Measurements from ENCODE around the gene MRPS34.

MRPS34 gene

DNA sequence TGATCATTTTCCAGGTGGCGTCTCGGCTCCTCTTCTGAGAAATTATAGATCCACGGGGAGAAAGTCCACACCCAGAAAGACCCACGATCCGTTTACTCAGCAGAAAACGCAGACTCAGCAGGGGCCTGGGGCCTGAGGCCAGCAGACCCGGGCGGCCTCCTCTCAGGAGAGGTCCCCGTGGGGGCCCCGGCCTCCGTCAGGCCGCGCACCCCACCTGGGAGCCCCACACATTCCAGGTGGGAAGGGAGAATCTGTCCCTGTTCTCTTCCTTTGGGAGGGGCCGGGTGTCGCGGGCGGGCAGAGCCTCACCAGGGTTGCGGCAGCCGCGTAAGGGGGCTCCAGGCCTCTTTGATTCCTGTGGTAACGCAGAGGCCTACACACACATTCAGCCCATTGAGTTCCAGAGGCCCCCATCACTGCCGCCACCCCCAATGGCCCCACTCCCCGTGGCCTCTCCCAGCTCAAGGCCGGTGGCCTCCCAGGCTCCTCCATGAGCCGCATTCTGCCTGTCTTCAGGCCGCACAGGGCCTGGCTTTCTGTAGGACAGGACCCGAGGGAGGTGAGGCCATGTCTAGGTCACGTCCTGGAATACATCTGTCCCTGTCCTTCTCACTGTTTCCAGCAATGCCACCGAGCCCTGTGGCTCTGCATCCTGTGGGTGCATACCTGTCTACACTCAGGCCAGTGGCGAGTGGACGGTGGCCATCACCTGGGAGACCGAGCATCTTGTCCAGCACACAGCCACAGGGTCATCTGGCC is 22.2 kb upstream of the MRPS34 start:
- DNase-seq (ENCODE audit: low read depth in 2 of 2, low spot score in 1 of 2) = no peak

DNA sequence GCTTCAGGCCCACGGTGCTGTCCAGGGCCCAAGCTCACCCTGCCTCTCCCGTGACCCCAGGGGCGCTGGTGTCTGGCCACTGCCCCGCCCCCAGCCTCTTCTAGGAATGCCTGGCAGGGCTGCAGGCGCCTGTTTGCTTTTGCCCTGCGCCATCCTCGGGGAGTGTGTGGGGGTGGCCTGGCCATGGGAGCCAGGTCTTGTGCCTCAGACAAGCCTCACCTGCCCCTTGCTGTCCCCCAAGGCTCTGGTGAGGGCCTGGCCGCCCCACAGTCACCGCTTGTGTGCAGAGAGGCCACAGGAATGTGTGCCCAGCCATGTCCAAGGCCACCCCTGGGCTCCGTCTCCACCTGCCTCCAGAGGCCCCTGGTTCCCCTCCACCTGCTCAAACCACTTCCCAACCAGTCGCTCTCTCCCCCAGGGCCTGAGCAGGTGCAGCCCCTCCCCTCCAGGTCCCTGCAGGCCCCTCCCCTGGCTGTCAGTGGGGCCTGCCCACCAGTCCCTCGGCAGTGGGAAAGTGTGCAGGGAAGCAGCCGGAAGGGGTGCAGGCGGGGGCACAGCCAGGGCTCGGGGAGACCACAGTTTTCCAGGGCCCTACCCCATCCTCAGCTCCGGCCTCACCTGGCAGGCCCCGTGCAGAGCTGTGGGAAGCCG is 21.4 kb upstream of the MRPS34 start:
- DNase-seq (ENCODE audit: low read depth in 2 of 2, low spot score in 1 of 2) = no peak

- DNase-seq (ENCODE audit: low read depth in 2 of 2, low spot score in 1 of 2) = no peak
Measured at GRCh38 chr16:1793578-1794220, 20.8 kb upstream of the MRPS34 start, which contains the start of gene IGFALS. IGFALS (minus strand) TSS chr16:1793705; CDS start chr16:1793652, 53 bp downstream.

DNA sequence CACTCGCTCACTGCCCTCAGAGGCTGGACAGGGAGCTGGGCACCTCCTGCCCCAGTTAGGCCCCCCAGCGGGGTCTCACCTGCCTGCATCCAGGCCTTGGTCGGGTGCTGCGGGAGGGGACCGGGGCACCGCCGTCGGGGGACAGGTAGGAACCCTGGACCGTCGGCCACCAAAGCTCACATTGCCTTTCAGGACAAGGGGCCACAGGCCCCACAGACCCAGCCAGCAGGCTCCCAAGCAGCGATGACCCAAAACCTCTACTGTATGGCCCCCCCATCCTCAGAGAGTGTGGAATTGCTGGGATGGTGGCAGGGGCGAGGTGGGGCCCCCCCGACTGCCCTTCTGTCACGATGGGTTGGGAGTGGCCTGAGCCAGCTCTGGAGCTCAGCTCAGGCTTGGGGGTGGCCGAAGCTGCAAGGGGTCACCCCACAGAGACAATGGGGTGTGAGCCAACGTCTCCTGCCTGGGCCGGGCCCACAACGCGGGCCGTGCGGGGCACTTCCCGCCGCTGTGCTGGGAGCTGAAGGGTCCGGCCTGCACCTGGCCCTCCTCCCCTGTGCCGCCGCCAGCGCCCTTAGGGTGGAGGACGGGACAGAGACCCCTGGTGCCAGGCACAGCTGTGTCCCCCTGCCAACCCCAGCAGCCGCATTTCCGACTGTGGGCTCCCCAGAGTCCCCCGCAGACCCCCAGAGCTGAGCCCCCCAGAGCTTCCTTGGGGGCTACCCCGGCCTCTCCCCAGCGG is 20.1 kb upstream of the MRPS34 start:
- DNase-seq (ENCODE audit: low read depth in 2 of 2, low spot score in 1 of 2) = no peak

DNA sequence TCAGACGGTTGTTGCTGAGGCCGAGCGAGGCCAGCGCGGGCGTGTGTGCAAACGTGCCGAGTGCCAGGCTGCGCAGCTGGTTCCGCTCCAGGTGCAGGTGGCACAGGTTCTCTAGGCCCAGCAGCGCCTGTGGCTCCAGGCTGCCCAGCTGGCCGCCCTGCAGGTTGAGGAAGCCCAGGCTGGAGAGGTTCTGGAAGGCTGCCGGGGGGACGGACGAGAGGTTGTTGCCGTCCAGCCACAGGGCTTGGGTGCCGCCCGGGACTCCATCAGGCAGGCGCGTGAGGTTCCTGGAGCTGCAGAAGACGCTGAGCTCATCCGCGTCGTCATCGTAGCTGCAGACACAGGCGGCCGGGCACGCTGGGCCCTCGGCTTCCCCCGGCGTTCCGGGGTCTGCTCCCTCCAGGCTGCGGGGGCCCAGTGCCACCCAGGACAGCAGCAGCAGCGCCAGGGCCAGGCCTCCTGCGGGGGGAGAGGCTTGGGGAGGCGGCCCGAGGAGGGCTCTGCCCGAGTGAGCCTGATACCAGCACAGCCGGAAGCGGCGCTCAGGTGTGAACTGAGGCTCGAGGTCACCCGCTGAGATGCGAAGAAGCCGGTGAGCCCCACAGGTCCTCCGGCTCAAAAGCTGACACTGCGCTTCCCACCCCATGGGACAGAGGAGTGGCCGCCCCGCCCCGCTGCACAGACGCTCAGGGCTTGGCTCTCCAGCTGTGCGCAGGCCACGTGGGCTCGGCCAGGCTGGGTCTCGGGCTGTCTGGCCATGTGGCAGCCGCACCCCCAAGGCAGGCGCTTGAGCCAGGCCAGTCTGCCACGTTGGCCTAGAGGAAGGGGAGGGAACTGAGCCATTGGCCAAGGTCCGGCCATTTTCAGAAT is 19.2 kb upstream of the MRPS34 start:
- DNase-seq (ENCODE audit: low read depth in 2 of 2, low spot score in 1 of 2) = no peak

GRCh38 chr16:1791256-1791942 is 18.5 kb upstream of the MRPS34 start:
- DNase-seq (ENCODE audit: low read depth in 2 of 2, low spot score in 1 of 2) = no peak

DNA sequence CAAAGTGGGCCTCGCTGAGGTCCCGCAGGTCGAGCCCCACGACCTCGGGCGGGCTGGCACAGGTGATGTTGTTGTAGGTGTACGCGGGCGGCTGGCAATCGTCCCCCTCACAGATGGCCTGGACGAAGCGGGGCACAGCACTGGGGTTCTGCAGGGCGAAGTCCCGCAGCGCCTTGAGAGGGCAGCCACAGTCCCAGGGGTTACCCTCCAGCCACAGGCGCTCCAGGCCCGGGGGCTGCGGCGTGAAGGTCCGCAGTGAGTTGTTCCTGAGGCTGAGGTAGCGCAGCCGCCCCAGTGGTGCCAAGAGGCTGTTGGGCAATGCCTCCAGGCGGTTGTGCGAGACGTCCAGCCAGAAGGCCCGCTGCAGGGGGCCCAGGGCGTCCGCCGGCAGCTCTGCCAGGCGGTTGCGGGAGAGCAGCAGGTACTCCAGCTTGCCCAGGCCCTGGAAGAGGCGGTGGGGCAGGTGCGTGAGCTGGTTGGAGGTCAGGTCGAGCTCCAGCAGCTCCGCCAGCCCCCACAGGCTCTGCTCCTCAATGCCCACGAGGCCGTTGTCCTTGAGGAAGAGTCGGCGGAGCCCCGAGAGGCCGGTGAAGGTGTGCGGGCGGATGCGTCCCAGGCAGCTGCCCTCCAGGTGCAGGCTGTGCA is 17.8 kb upstream of the MRPS34 start:
- DNase-seq (ENCODE audit: low read depth in 2 of 2, low spot score in 1 of 2) = no peak

DNA sequence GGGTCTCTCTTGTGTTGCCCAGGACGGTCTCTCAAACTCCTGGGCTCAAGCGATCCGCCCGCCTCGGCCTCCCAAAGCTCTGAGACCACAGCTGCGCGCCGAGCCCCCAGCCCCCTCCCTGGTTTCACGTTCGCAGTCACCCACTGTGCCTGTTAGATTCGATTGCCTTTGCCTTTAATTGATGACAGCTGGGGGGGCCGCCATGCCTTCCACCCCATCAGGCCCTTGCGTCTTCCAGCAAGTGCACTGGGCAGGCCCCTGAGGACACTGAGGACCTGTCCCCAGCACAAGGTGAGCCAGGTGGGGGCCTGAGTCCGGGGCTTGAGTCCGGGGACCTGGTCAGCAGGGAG is 17.3 kb upstream of the MRPS34 start:
- no peak for DNase-seq (ENCODE audit: low read depth in 2 of 2, low spot score in 1 of 2)

DNA sequence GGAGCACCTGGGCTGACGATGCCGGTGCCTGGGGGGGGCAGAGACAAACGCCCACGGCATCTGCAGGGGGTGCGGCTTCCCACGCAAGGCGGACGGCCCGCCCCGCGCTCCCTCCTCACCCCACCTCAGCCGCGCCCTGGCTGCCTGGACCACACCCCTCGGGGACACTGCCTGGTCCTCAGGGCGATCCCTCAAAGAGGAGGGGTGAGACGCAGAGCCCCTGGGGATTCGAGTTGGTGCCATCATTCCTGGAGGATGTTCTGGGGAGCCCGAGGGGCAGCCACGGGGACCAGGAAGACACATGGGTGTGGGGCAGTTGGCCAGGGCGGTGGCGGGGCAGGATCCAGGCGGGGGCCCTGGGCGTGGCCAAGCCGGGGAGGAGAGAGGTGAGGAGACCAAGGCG is 16.7 kb upstream of the MRPS34 start:
- no peak for DNase-seq (ENCODE audit: low read depth in 2 of 2, low spot score in 1 of 2)

GRCh38 chr16:1788708-1789100 is 15.8 kb upstream of the MRPS34 start:
- DNase-seq (ENCODE audit: low read depth in 2 of 2, low spot score in 1 of 2) = no peak

- no peak for DNase-seq (ENCODE audit: low read depth in 2 of 2, low spot score in 1 of 2)
Measured at GRCh38 chr16:1788095-1788707, 15.3 kb upstream of the MRPS34 start.

- no peak for DNase-seq (ENCODE audit: low read depth in 2 of 2, low spot score in 1 of 2)
Measured at GRCh38 chr16:1787322-1788094, 14.6 kb upstream of the MRPS34 start.

DNA sequence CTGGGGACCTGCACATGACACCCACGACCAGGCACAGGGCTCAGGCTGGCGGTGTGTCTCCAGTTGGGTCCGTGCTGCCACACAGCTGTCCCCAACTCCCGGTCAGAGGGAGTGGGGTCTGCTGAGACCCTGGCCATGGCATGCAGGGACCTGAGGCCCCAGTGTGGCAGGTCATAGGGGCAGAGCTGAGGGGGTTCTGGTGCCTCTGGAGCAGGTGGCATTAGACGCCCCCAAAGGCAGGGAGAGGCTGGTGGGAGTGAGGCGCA is 14.1 kb upstream of the MRPS34 start:
- no peak for DNase-seq (ENCODE audit: low read depth in 2 of 2, low spot score in 1 of 2)

GRCh38 chr16:1786242-1787055 is 13.5 kb upstream of the MRPS34 start:
- DNase-seq (ENCODE audit: low read depth in 2 of 2, low spot score in 1 of 2) = no peak

DNA sequence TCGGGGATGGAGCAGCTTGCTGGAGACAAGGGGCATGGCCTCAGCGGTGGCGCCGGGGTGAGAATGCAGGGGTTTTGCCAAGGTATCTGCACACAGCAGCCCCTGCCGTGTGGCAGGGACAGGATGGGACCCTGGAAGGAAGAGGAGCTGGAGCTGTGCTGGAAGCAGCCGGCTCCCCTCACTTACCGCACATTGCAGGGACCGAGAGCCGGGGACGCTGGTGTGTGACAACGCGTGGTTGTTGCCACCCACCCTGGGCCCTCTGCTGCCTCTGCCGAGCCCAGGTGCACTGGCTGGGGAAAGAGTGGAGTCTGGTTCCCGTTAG is 12.9 kb upstream of the MRPS34 start:
- no peak for DNase-seq (ENCODE audit: low read depth in 2 of 2, low spot score in 1 of 2)

DNA sequence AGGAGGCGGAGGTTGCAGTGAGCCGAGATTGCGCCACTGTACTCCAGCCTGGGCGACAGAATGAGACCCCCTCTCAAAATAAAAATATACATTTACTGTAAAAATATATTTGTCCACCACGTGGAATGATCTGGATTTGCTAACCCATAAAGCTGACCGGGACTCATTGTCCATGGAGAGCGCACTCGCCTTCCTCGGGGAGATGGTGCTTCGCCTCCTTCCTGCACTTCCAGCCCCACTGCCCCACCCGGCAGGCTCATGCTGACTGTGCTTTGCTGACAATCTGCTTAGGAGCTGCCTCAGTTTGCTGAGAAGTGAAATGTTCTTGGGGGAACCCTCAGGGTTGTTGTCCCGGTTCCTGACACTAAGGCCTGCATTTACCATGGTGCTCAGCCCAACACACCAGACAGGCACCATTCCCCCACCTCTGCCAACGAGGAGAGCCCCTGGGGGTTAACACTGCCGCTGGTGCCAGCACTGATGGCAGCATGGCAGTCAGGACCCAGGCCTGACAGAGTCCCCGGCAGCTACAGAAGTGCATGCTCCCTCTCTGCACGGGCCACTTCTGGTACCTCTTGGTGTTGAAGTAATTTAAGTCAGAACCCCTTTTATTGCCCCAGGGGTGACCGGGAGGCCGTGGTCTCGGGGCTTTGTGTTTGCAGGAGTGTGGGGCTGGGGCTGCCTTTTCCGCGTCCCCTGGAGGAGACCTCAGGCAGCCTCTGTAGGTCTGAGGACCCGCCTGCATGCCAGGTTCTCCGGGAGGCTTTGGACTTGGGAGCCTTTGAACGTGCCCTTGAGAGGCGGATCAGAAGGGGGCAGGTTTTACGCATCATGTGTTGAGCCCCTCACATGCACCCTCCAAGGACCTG is 12.3 kb upstream of the MRPS34 start:
- no peak for DNase-seq (ENCODE audit: low read depth in 2 of 2, low spot score in 1 of 2)
